HepG2 (cell line): ENCODE data around the gene NUP133. TPM values are rescaled to one million over a fixed set of nuclear protein-coding genes. Genes with fewer than 3 reads are reported as not detected.
"Not testable (repeated sequence)": the region's sequence is repeated elsewhere in the genome, so short reads cannot be mapped to it uniquely, and the experiment has no call there.

Source experiments
- ATAC-seq: fragments of 200-7000 bp; cut with Tn5 transposase; 3 replicates; pipeline ENCODE4 v1.9.1; 2020; ENCODE audit warnings: mild to moderate bottlenecking, moderate library complexity
- BruUV-seq: library from RNA; stranded (reverse); fragments of 400-500 nt; replicated peaks from 2 replicates; lab custom pipeline; 2021; lab: Mats Ljungman, UMichigan
- CTCF ChIA-PET: fragments of 300-600 bp; formaldehyde crosslinking; extraction: SDS; loops from one replicate; lab custom pipeline; 2021; ENCODE audit warnings: low total read pairs, inconsistent platforms, low intra/inter-chr PET ratio; lab: Yijun Ruan, JAX
- POLR2A ChIA-PET: fragments of 350-600 bp; sonication (Branson Sonifier 250); formaldehyde crosslinking; loops from one replicate; lab custom pipeline; 2020; ENCODE audit warnings: antibody characterized with exemption, inconsistent platforms; lab: Yijun Ruan, JAX
- DNase-seq: peaks from one replicate; pipeline ENCODE4 v3.0.0-alpha.2; 2015; ENCODE audit warnings: low spot score
- FAIRE-seq: peaks from 3 replicates; lab custom pipeline; 2011; peaks lifted over from hg19 to GRCh38; lab: Jason Lieb, UNC
- H2AFZ ChIP-seq: one replicate; pipeline ENCODE4 v1.6.1; 2011; ENCODE audit warnings: low read length, inconsistent platforms
- H3K27ac ChIP-seq: fragments of 300-600 bp; 3 replicates; pipeline ENCODE4 v1.8.0; 2011; ENCODE audit warnings: mixed run types, mild to moderate bottlenecking, mixed read lengths, low read length, inconsistent platforms; ENCODE audit not compliant: insufficient read depth; ENCODE audit errors: extremely low read length
- H3K27me3 ChIP-seq, 2 experiments: fragments of 200-600 bp in 1 of 2; 2 replicates in 1 of 2; 3 replicates in 1 of 2; pipeline versions ENCODE4 v1.6.0 to v1.8.0; 2011; ENCODE audit warnings: low read length in 2 of 2, mild to moderate bottlenecking in 2 of 2, moderate library complexity in 2 of 2, inconsistent platforms in 1 of 2; ENCODE audit not compliant: insufficient read depth in 2 of 2, control insufficient read depth in 1 of 2
- H3K36me3 ChIP-seq, 2 experiments: fragments of 200-600 bp in 1 of 2; replicated peaks in 1 of 2; 2 replicates in 1 of 2; 3 replicates in 1 of 2; pipeline versions ENCODE4 v1.5.1 to v1.8.0; 2011; ENCODE audit warnings: low read length in 2 of 2, inconsistent platforms in 1 of 2; ENCODE audit not compliant: insufficient read depth in 2 of 2, control insufficient read depth in 1 of 2
- H3K4me1 ChIP-seq: 2 replicates; pipeline ENCODE4 v1.5.1; 2012; ENCODE audit warnings: low read length, inconsistent platforms; ENCODE audit not compliant: insufficient read depth
- H3K4me2 ChIP-seq: 2 replicates; pipeline ENCODE4 v1.6.0; 2011; ENCODE audit warnings: low read depth, low read length, inconsistent platforms
- H3K4me3 ChIP-seq, 3 experiments: fragments of 200-600 bp in 1 of 3; sonication (generic), shearing (Covaris generic) in 1 of 3; replicated peaks in 1 of 3; 2 replicates each; pipeline ENCODE4 v1.5.1; 2011 to 2016; ENCODE audit warnings: low read length in 3 of 3, inconsistent platforms in 2 of 3, low read depth in 2 of 3, mild to moderate bottlenecking in 2 of 3, control low read depth in 1 of 3, mixed read lengths in 1 of 3; ENCODE audit not compliant: insufficient read depth in 1 of 3
- H3K79me2 ChIP-seq: one replicate; pipeline ENCODE4 v1.6.1; 2011; ENCODE audit warnings: low read length, inconsistent platforms; ENCODE audit not compliant: insufficient read depth
- H3K9ac ChIP-seq: 2 replicates; pipeline ENCODE4 v1.6.0; 2011; ENCODE audit warnings: mild to moderate bottlenecking, low read depth, low read length, inconsistent platforms; ENCODE audit not compliant: insufficient read depth
- H3K9me3 ChIP-seq: 2 replicates; pipeline ENCODE4 v1.5.1; 2012; ENCODE audit warnings: mild to moderate bottlenecking, low read length
- H4K20me1 ChIP-seq: 2 replicates; pipeline ENCODE4 v1.6.0; 2011; ENCODE audit warnings: inconsistent platforms, mild to moderate bottlenecking, low read length, moderate library complexity; ENCODE audit not compliant: insufficient read depth
- CHD4 ChIP-seq: fragments of 200-600 bp; sonication (generic); IDR thresholded peaks from 2 replicates; pipeline ENCODE4 v1.7.0; 2017; ENCODE audit warnings: mild to moderate bottlenecking, low read length, borderline replicate concordance
- MZF1 ChIP-seq: sonication (generic); formaldehyde crosslinking; IDR thresholded peaks from 2 replicates; pipeline ENCODE4 v1.8.1; 2023; ENCODE audit warnings: mild to moderate bottlenecking, missing genetic modification reagents, borderline replicate concordance
- RORA ChIP-seq: sonication (generic); formaldehyde crosslinking; IDR thresholded peaks from 2 replicates; pipeline ENCODE4 v1.5.0; 2020; ENCODE audit warnings: mild to moderate bottlenecking, missing genetic modification reagents, moderate library complexity
- U2AF2 ChIP-seq: fragments of 200-400 bp; formaldehyde crosslinking; IDR thresholded peaks from 2 replicates; pipeline ENCODE4 v1.6.1; 2017; ENCODE audit warnings: low read depth, mild to moderate bottlenecking, low read length
- ZSCAN31 ChIP-seq: sonication (generic); formaldehyde crosslinking; IDR thresholded peaks from 2 replicates; pipeline ENCODE4 v1.5.0; 2020; ENCODE audit warnings: low read depth, mild to moderate bottlenecking, missing genetic modification reagents
- WGBS: methylation state at CpG from one replicate; pipeline ENCODE4 v1.1.6; 2017; ENCODE audit warnings: low lambda C conversion rate; 5-methylcytosine and 5-hydroxymethylcytosine counted together
- in situ Hi-C: cut with HindIII; loops from 2 replicates; pipeline ENCODE4 v1.10.0; 2017; ENCODE audit warnings: low pct_unique_long_range_greater_than_20kb; ENCODE audit not compliant: extremely low pct_ligation_motif_present
- intact Hi-C: fragments of 100-400 bp; cut with micrococcal nuclease; formaldehyde crosslinking; loops from one replicate; pipeline ENCODE4 v1.10.0; 2022; ENCODE audit not compliant: unreplicated experiment
- polyA plus RNA-seq, 8 experiments: library from polyadenylated mRNA; depleted of rRNA in 3 of 8; stranded (reverse) in 7 of 8; unstranded in 1 of 8; fragments of >200 nt; fragmentation: Illumina TruSeq in 4 of 8; extraction: Trizol in 4 of 8; gene quantifications; 2 replicates each; pipeline versions ENCODE4 v1.2.1 to v1.2.3, GENCODE V29; 2011 to 2016; ENCODE audit warnings: low read depth in 4 of 8, missing spikeins in 1 of 8, mixed read lengths in 1 of 8; ENCODE audit not compliant: insufficient read depth in 1 of 8
- total RNA-seq, 5 experiments: library from RNA; depleted of rRNA; stranded (reverse); fragments of >200 nt; fragmentation: Illumina TruSeq; extraction: Trizol; gene quantifications; 2 replicates each; pipeline ENCODE4 v1.2.3, GENCODE V29; 2016; ENCODE audit warnings: low read depth in 1 of 5
- TF ChIP-seq, protein P1 (sequence below), 2 experiments: fragments of 450-650 bp in 1 of 2; sonication (generic) in 1 of 2; formaldehyde crosslinking in 1 of 2; IDR thresholded peaks; 2 replicates each; pipeline versions ENCODE4 v1.6.1 to v1.8.0; 2016 to 2022; ENCODE audit warnings: antibody characterized with exemption in 1 of 2, mild to moderate bottlenecking in 1 of 2, missing genetic modification reagents in 1 of 2
- TF ChIP-seq, protein P2 (sequence below): sonication (generic); formaldehyde crosslinking; IDR thresholded peaks from 2 replicates; pipeline ENCODE4 v1.4.0; 2020; ENCODE audit warnings: missing genetic modification reagents
- TF ChIP-seq, protein P3 (sequence below): sonication (generic); formaldehyde crosslinking; conservative IDR thresholded peaks from 2 replicates; pipeline ENCODE4 v1.4.0; 2020; ENCODE audit warnings: missing genetic modification reagents
- TF ChIP-seq, protein P4 (sequence below): sonication (generic); formaldehyde crosslinking; IDR thresholded peaks from 2 replicates; pipeline ENCODE4 v1.5.1; 2020; ENCODE audit warnings: mild to moderate bottlenecking, missing genetic modification reagents, borderline replicate concordance

The NUP133 gene
- total and polyA plus RNA-seq, 2 of the 13 experiments (the other 11 are each of a cell fraction or from before 2014, with no cell fraction given), result 17.7 to 45.6 TPM

DNA sequence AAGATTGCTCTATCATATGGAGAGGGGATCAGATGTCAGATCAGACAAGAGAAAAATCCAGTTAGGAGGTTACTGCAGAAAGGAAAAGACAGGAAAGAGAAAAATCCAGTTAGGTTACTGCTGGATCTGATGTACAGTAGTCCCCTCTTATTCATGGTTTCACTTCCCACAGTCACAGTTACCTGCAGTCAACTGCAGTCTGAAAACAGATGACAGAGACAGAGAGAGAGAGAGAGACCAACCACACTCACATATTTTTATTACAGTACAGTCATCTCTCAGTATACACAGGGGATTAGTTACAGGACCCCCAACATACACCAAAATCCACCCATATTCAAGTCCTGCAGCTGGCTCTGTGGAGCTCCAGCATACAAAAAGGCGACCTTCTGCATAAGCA is 29.3 kb downstream of the NUP133 start (continued):
- TF ChIP-seq, protein P1, sequence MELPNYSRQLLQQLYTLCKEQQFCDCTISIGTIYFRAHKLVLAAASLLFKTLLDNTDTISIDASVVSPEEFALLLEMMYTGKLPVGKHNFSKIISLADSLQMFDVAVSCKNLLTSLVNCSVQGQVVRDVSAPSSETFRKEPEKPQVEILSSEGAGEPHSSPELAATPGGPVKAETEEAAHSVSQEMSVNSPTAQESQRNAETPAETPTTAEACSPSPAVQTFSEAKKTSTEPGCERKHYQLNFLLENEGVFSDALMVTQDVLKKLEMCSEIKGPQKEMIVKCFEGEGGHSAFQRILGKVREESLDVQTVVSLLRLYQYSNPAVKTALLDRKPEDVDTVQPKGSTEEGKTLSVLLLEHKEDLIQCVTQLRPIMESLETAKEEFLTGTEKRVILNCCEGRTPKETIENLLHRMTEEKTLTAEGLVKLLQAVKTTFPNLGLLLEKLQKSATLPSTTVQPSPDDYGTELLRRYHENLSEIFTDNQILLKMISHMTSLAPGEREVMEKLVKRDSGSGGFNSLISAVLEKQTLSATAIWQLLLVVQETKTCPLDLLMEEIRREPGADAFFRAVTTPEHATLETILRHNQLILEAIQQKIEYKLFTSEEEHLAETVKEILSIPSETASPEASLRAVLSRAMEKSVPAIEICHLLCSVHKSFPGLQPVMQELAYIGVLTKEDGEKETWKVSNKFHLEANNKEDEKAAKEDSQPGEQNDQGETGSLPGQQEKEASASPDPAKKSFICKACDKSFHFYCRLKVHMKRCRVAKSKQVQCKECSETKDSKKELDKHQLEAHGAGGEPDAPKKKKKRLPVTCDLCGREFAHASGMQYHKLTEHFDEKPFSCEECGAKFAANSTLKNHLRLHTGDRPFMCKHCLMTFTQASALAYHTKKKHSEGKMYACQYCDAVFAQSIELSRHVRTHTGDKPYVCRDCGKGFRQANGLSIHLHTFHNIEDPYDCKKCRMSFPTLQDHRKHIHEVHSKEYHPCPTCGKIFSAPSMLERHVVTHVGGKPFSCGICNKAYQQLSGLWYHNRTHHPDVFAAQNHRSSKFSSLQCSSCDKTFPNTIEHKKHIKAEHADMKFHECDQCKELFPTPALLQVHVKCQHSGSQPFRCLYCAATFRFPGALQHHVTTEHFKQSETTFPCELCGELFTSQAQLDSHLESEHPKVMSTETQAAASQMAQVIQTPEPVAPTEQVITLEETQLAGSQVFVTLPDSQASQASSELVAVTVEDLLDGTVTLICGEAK (IDR thresholded peaks at IDR 0.05), result no peak
- TF ChIP-seq, protein P1 (CRISPR knock-in tag; IDR thresholded peaks at IDR 0.05), result no peak
- TF ChIP-seq, protein P2, sequence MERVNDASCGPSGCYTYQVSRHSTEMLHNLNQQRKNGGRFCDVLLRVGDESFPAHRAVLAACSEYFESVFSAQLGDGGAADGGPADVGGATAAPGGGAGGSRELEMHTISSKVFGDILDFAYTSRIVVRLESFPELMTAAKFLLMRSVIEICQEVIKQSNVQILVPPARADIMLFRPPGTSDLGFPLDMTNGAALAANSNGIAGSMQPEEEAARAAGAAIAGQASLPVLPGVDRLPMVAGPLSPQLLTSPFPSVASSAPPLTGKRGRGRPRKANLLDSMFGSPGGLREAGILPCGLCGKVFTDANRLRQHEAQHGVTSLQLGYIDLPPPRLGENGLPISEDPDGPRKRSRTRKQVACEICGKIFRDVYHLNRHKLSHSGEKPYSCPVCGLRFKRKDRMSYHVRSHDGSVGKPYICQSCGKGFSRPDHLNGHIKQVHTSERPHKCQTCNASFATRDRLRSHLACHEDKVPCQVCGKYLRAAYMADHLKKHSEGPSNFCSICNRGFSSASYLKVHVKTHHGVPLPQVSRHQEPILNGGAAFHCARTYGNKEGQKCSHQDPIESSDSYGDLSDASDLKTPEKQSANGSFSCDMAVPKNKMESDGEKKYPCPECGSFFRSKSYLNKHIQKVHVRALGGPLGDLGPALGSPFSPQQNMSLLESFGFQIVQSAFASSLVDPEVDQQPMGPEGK (CRISPR knock-in tag), result no peak
- TF ChIP-seq MZF1 (no peak), CHD4 (no peak), U2AF2 (no peak), ZSCAN31 (CRISPR knock-in tag) (no peak), RORA (CRISPR knock-in tag) (no peak)
- TF ChIP-seq, protein P3, sequence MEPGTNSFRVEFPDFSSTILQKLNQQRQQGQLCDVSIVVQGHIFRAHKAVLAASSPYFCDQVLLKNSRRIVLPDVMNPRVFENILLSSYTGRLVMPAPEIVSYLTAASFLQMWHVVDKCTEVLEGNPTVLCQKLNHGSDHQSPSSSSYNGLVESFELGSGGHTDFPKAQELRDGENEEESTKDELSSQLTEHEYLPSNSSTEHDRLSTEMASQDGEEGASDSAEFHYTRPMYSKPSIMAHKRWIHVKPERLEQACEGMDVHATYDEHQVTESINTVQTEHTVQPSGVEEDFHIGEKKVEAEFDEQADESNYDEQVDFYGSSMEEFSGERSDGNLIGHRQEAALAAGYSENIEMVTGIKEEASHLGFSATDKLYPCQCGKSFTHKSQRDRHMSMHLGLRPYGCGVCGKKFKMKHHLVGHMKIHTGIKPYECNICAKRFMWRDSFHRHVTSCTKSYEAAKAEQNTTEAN (CRISPR knock-in tag), result no peak
- TF ChIP-seq, protein P4, sequence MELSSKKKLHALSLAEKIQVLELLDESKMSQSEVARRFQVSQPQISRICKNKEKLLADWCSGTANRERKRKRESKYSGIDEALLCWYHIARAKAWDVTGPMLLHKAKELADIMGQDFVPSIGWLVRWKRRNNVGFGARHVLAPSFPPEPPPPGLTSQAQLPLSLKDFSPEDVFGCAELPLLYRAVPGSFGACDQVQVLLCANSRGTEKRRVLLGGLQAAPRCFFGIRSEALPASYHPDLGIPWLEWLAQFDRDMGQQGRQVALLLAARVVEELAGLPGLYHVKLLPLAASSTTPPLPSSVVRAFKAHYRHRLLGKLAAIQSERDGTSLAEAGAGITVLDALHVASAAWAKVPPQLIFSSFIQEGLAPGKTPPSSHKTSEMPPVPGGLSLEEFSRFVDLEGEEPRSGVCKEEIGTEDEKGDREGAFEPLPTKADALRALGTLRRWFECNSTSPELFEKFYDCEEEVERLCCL (CRISPR knock-in tag), result no peak

DNA sequence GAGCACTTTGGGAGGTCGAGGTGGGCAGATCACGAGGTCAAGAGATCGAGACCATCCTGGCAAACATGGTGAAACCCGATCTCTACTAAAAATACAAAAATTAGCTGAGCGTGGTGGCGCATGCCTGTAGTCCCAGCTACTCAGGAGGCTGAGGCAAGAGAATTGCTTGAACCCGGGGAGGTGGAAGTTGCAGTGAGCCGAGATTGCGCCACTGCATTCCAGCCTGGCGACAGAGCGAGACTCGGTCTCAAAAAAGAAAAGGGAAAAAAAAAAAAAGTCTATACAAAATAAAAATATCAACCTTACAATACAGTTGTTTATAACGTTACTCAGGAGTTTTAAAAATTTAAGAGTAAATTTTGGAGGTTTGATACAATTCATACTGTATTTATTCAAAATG is 32.3 kb downstream of the NUP133 start:
- FAIRE-seq, H3K27me3 ChIP-seq, ATAC-seq, H3K4me3 ChIP-seq, H3K79me2 ChIP-seq, POLR2A ChIA-PET, H4K20me1 ChIP-seq, H3K27ac ChIP-seq, DNase-seq, BruUV-seq, H3K4me2 ChIP-seq, intact Hi-C loops, H2AFZ ChIP-seq, in situ Hi-C loops, H3K9me3 ChIP-seq, CTCF ChIA-PET, H3K9ac ChIP-seq, H3K4me1 ChIP-seq: not testable (repeated sequence)
- H3K36me3 ChIP-seq, result peaks cover 18 to 74% of the 10 kb centered on the region in 2 experiments; a peak in 4 of 5 replicates
- WGBS, result 98% methylated on average over 13 of the region's 13 CpGs
